ENCODE data around the gene RPL41. TPM values are rescaled to one million over a fixed set of nuclear protein-coding genes. Genes with fewer than 3 reads are reported as not detected.

The RPL41 gene
- total and polyA plus RNA-seq, 12 donors, result 475 to 5,263 (median 2,004) TPM

DNA sequence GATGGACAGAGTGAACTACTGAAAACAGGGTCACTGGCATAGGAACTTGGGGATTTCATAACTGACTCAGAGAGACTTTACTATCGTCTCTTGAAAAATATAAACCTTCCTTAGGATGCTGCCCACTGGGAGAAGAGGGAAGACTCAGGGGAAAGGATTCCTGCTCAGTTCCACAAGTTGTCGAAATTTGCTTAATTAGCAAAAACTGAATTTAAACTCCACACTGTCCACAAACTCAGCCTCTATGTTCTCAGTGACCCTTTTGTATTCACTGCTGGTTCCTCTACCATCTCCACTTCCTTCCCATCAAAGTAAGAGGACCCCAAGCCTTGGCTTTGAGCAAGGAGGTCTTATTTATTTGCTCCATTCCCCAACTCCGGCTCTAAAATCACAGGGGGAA lies 28.8 kb downstream of the RPL41 start:
- DNase-seq (no peak), ATAC-seq (no peak)
- WGBS, 2 donors, result 92% methylated on average over 3 of the region's 3 CpGs
- peaks cover 0 to 62% (median 32%) of the 10 kb centered on the region in 9 donors for H3K36me3 ChIP-seq
- H3K4me1 ChIP-seq, result peaks cover 8 to 56% (median 35%) of the 10 kb centered on the region in 9 donors
- intact Hi-C loops (cut with DNase I), result no loop called here
- TF ChIP-seq, protein P1, sequence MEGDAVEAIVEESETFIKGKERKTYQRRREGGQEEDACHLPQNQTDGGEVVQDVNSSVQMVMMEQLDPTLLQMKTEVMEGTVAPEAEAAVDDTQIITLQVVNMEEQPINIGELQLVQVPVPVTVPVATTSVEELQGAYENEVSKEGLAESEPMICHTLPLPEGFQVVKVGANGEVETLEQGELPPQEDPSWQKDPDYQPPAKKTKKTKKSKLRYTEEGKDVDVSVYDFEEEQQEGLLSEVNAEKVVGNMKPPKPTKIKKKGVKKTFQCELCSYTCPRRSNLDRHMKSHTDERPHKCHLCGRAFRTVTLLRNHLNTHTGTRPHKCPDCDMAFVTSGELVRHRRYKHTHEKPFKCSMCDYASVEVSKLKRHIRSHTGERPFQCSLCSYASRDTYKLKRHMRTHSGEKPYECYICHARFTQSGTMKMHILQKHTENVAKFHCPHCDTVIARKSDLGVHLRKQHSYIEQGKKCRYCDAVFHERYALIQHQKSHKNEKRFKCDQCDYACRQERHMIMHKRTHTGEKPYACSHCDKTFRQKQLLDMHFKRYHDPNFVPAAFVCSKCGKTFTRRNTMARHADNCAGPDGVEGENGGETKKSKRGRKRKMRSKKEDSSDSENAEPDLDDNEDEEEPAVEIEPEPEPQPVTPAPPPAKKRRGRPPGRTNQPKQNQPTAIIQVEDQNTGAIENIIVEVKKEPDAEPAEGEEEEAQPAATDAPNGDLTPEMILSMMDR (IDR thresholded peaks at IDR 0.05), result no peak
- H3K9me3 ChIP-seq, result no peaks in the 10 kb centered on the region
- no peaks in the 10 kb centered on the region for H3K27me3 ChIP-seq
- no peak overlapping the region for H3K4me3 ChIP-seq
- H3K27ac ChIP-seq, result peak overlapping the region in 7 of 10 donors; percentile 80 to 91 (median 82)

DNA sequence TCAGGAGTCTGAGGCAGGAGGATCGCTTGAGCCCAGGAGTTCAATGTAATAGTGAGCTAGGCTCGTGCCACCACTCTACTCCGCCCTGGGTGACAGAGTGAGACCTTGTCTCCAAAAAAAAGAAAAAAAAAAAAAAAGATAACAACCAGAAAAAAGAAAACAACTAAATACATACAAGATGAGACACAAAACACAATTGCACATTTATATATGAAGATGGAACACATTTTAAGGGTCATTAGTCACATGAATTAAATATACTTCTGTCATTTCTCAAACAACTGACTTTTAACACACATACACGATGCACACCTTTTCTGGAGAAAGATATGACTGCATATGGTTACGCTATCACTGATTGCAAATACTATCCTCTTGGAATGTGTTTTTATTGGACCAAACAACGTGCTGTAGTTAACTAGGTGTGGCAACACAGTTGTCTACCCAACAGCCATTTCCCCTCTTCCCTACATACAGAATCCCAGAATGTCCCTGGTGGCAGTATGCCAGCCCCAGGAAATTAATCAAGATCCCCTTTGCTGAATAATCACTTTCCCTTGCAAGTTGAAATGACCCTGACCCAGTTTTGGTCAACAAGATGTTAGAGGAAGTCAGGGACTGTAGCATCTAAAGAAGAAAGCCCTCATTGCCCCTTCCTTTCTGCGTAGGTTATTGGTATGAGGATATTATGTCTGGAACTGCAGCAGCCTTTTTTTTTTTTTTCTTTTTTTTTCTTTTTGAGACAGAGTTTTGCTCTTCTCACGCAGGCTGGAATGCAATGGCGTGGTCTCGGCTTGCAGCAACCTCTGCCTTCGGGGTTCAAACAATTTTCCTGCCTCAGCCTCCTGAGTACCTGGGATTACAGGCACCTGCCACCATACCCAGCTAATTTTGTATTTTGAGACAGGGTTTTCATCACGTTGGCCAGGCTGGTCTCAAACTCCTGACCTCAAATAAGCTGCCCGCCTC lies 30.3 kb downstream of the RPL41 start:
- H3K9me3 ChIP-seq, result no peaks in the 10 kb centered on the region
- H3K27ac ChIP-seq, result peak overlapping the region in 5 of 10 donors; percentile 4 to 62 (median 53)
- H3K4me3 ChIP-seq, result no peak overlapping the region
- peak in 3 of 8 donors; percentile 7 to 33 (median 22) for ATAC-seq
- H3K36me3 ChIP-seq, result peaks cover 0 to 49% (median 26%) of the 10 kb centered on the region in 9 donors
- H3K27me3 ChIP-seq, result no peaks in the 10 kb centered on the region
- peaks cover 14 to 69% (median 48%) of the 10 kb centered on the region in 9 donors for H3K4me1 ChIP-seq
- no peak for DNase-seq
- intact Hi-C loops (cut with DNase I), result no loop called here
- TF ChIP-seq, protein P1 (IDR thresholded peaks at IDR 0.05), result no peak
- 62 to 69% methylated on average over 13 of the region's 13 CpGs for WGBS, 2 donors

DNA sequence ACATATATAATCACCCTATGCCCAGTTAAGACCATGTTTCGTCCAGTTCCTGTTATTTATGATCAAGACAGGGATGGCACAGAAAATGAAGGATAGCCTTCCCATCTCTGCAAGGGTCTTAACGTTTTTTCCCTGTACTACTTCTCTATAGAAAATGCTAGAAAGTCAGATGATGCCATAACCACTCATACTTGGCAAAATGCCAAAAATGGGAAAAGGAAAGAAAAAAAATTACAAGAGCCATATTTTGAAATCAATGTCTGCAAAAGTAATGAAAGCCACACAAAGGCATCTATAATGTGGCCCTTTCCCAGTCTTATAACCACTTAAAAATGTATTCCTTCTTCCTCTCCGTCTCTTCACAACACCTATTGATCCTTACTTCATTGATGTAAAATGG lies 34.1 kb downstream of the RPL41 start:
- H3K27ac ChIP-seq, result peak overlapping the region in 2 of 10 donors; percentile 91 to 95
- no peak overlapping the region for H3K4me3 ChIP-seq
- WGBS, 2 donors, result 65 to 72% methylated on average over 3 of the region's 3 CpGs
- TF ChIP-seq, protein P1 (IDR thresholded peaks at IDR 0.05), result no peak
- H3K27me3 ChIP-seq, result no peaks in the 10 kb centered on the region
- peaks cover 7 to 44% (median 39%) of the 10 kb centered on the region in 9 donors for H3K4me1 ChIP-seq
- peaks cover 0 to 15% (median 0%) of the 10 kb centered on the region in 9 donors for H3K36me3 ChIP-seq
- intact Hi-C loops (cut with DNase I), result no loop called here
- H3K9me3 ChIP-seq, result no peaks in the 10 kb centered on the region
- no peak for ATAC-seq
- DNase-seq, result no peak

DNA sequence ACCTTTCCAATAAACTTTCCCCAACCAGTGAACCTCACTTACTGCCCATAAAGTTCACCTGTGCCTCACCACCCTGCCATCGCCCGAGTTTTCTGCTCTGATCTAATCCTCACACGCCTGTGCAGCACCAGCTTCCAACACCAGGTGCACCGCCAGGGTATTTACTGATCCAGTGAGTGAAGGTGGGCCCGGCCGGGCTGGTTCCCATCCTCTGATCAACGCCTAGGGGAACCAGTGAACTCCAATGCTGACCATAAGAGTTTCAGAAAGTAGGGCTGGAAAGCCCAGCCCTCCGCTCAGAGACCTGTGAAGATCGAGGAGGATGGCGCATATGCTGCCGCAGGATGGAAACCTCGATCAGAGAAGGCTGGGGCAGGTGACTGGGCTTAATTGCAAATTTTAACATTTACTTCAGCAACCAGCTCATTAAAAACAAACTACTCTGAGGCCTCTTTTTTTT lies 35.3 kb downstream of the RPL41 start:
- DNase-seq (no peak), ATAC-seq (peak; percentile 16 to 46 (median 28))
- WGBS, 2 donors, result 6 to 11% methylated on average over 12 of the region's 12 CpGs
- intact Hi-C loops (cut with DNase I), result loop anchor here in 1 of 10 donors (2.0 kb wide), 1 partner anchor 37 kb away; the partner anchor contains the start of gene SMARCC2
- peaks cover 3 to 41% (median 35%) of the 10 kb centered on the region in 9 donors for H3K4me1 ChIP-seq
- TF ChIP-seq, protein P1 (IDR thresholded peaks at IDR 0.05), result peak in 5 of 9 donors; percentile 21 to 38 (median 34)
- H3K36me3 ChIP-seq, result peaks cover 0 to 16% (median 0%) of the 10 kb centered on the region in 9 donors
- peak overlapping the region; percentile 38 to 85 (median 69) for H3K4me3 ChIP-seq
- peak overlapping the region; percentile 89 to 97 (median 93) for H3K27ac ChIP-seq
- no peaks in the 10 kb centered on the region for H3K27me3 ChIP-seq
- H3K9me3 ChIP-seq, result no peaks in the 10 kb centered on the region

Data from heart right ventricle (tissue), 16 donors.